ENCODE measurements around the gene IL1RN. TPM values are rescaled to one million over a fixed set of nuclear protein-coding genes. Genes with fewer than 3 reads are reported as not detected.

IL1RN gene
- total RNA-seq, 2 experiments from 2014 or later, result 4.6 to 4.8 TPM

- DNase-seq, result peak; percentile 37
- peak overlapping the region; percentile 58 for H3K27ac Mint-ChIP-seq
- no peak overlapping the region for H3K4me3 Mint-ChIP-seq
- no peaks in the 10 kb centered on the region for H3K9me3 Mint-ChIP-seq (ENCODE audit: low read depth)
- intact Hi-C loops (cut with DNase I, micrococcal nuclease), result no loop called here
- CTCF ChIA-PET, result interaction anchor here (0.6 to 2.5 kb wide), 4 partner anchors 22 to 1215 kb away, joined by 3 to 11 read pairs (median 5); no protein-coding TSS in a partner anchor
- peaks cover 2% of the 10 kb centered on the region for H3K27me3 Mint-ChIP-seq
- no peaks in the 10 kb centered on the region for H3K36me3 Mint-ChIP-seq (ENCODE audit: low read depth)
- POLR2A ChIA-PET, result interaction anchor here (0.6 to 1.1 kb wide), 2 partner anchors 12 to 187 kb away, joined by 4 read pairs; no protein-coding TSS in a partner anchor
- H3K4me1 Mint-ChIP-seq, result peaks cover 16% of the 10 kb centered on the region
- peak; percentile 16 for ATAC-seq
Measured at GRCh38 chr2:113116100-113116958, 11.1 kb upstream of the IL1RN start.

GRCh38 chr2:113117541-113118262 is 9.7 kb upstream of the IL1RN start:
- no peak overlapping the region for H3K27ac Mint-ChIP-seq

GRCh38 chr2:113118263-113118657 is 9.1 kb upstream of the IL1RN start:
- intact Hi-C loops (cut with DNase I, micrococcal nuclease), result no loop called here
- ChIA-PET CTCF (interaction anchor here (1.0 to 1.6 kb wide), 6 partner anchors 12 to 59 kb away, joined by 3 to 5 read pairs (median 3); partner anchors contain the start of gene IL36RN), POLR2A (interaction anchor here (0.6 kb wide), 1 partner anchor 55 kb away, joined by 3 read pairs; the partner anchor contains the start of gene PSD4)
- Mint-ChIP-seq H3K27ac (no peak overlapping the region), H3K27me3 (peaks cover 3% of the 10 kb centered on the region), H3K4me1 (peaks cover 16% of the 10 kb centered on the region), H3K9me3 (ENCODE audit: low read depth) (no peaks in the 10 kb centered on the region), H3K4me3 (no peak overlapping the region), H3K36me3 (ENCODE audit: low read depth) (no peaks in the 10 kb centered on the region)
- ATAC-seq, result no peak
- DNase-seq, result no peak

More at GRCh38 chr2:113117541-113118262, 9.7 kb upstream of the IL1RN start:
- ChIA-PET POLR2A (interaction anchor here (0.6 to 1.1 kb wide), 2 partner anchors 14 to 56 kb away, joined by 3 to 4 read pairs; partner anchors contain the start of gene PSD4), CTCF (interaction anchor here (1.0 to 1.3 kb wide), 6 partner anchors 11 to 59 kb away, joined by 3 to 5 read pairs (median 3); partner anchors contain the start of gene IL36RN)
- peaks cover 16% of the 10 kb centered on the region for H3K4me1 Mint-ChIP-seq
- no peak overlapping the region for H3K4me3 Mint-ChIP-seq
- no peaks in the 10 kb centered on the region for H3K9me3 Mint-ChIP-seq (ENCODE audit: low read depth)
- DNase-seq, result peak; percentile 80
- no peaks in the 10 kb centered on the region for H3K36me3 Mint-ChIP-seq (ENCODE audit: low read depth)
- peaks cover 3% of the 10 kb centered on the region for H3K27me3 Mint-ChIP-seq
- ATAC-seq, result peak; percentile 93
- intact Hi-C loops (cut with DNase I, micrococcal nuclease), result no loop called here

- intact Hi-C loops (cut with DNase I, micrococcal nuclease), result no loop called here
- Mint-ChIP-seq H3K27ac (no peak overlapping the region), H3K9me3 (ENCODE audit: low read depth) (no peaks in the 10 kb centered on the region), H3K36me3 (ENCODE audit: low read depth) (no peaks in the 10 kb centered on the region), H3K4me1 (peaks cover 18% of the 10 kb centered on the region), H3K4me3 (no peak overlapping the region), H3K27me3 (peaks cover 5% of the 10 kb centered on the region)
- no peak for DNase-seq
- POLR2A ChIA-PET, result no interaction called here
- ATAC-seq, result no peak
- CTCF ChIA-PET, result interaction anchor here (0.7 to 2.1 kb wide), 5 partner anchors 10 to 860 kb away, joined by 3 to 6 read pairs (median 4); no protein-coding TSS in a partner anchor
Measured at GRCh38 chr2:113119111-113119510, 8.3 kb upstream of the IL1RN start.

- H3K27ac Mint-ChIP-seq, result no peak overlapping the region
- CTCF ChIA-PET, result interaction anchor here (1.3 to 5.2 kb wide), 3 partner anchors 16 to 83 kb away, joined by 3 to 39 read pairs (median 6); no protein-coding TSS in a partner anchor
- POLR2A ChIA-PET, result no interaction called here
Measured at GRCh38 chr2:113120861-113121260, 6.5 kb upstream of the IL1RN start.

GRCh38 chr2:113122364-113122763 is 5.0 kb upstream of the IL1RN start:
- intact Hi-C loops (cut with DNase I, micrococcal nuclease), result no loop called here
- POLR2A ChIA-PET, result no interaction called here
- peaks cover 25% of the 10 kb centered on the region for H3K4me1 Mint-ChIP-seq

More at GRCh38 chr2:113120861-113121260, 6.5 kb upstream of the IL1RN start:
- Mint-ChIP-seq H3K4me3 (no peak overlapping the region), H3K4me1 (peaks cover 30% of the 10 kb centered on the region), H3K27me3 (peaks cover 8% of the 10 kb centered on the region), H3K9me3 (ENCODE audit: low read depth) (no peaks in the 10 kb centered on the region), H3K36me3 (ENCODE audit: low read depth) (no peaks in the 10 kb centered on the region)
- ATAC-seq, result no peak
- no peak for DNase-seq
- intact Hi-C loops (cut with DNase I, micrococcal nuclease), result no loop called here

GRCh38 chr2:113123726-113124125 is 3.7 kb upstream of the IL1RN start:
- ChIA-PET POLR2A (no interaction called here), CTCF (interaction anchor here (0.7 to 5.2 kb wide), 3 partner anchors 14 to 42 kb away, joined by 3 to 39 read pairs (median 3); no protein-coding TSS in a partner anchor)
- H3K4me3 Mint-ChIP-seq, result no peak overlapping the region
- DNase-seq (no peak), ATAC-seq (peak; percentile 5)
- peaks cover 20% of the 10 kb centered on the region for H3K4me1 Mint-ChIP-seq
- H3K27ac Mint-ChIP-seq, result no peak overlapping the region
- no peaks in the 10 kb centered on the region for H3K9me3 Mint-ChIP-seq (ENCODE audit: low read depth)
- no peaks in the 10 kb centered on the region for H3K36me3 Mint-ChIP-seq (ENCODE audit: low read depth)
- H3K27me3 Mint-ChIP-seq, result peaks cover 8% of the 10 kb centered on the region
- intact Hi-C loops (cut with DNase I, micrococcal nuclease), result no loop called here

More at GRCh38 chr2:113122364-113122763, 5.0 kb upstream of the IL1RN start:
- ATAC-seq (no peak), DNase-seq (no peak)
- Mint-ChIP-seq H3K9me3 (ENCODE audit: low read depth) (no peaks in the 10 kb centered on the region), H3K27me3 (peaks cover 8% of the 10 kb centered on the region), H3K4me3 (no peak overlapping the region), H3K36me3 (ENCODE audit: low read depth) (no peaks in the 10 kb centered on the region), H3K27ac (no peak overlapping the region)
- CTCF ChIA-PET, result interaction anchor here (0.6 to 5.2 kb wide), 6 partner anchors 13 to 81 kb away, joined by 3 to 39 read pairs (median 4); no protein-coding TSS in a partner anchor

GRCh38 chr2:113124181-113124961 is 3.0 kb upstream of the IL1RN start:
- intact Hi-C loops (cut with DNase I, micrococcal nuclease), result no loop called here
- ChIA-PET POLR2A (no interaction called here), CTCF (interaction anchor here (0.5 to 5.2 kb wide), 4 partner anchors 13 to 41 kb away, joined by 3 to 39 read pairs (median 3); no protein-coding TSS in a partner anchor)
- Mint-ChIP-seq H3K4me1 (peaks cover 20% of the 10 kb centered on the region), H3K36me3 (ENCODE audit: low read depth) (no peaks in the 10 kb centered on the region), H3K27ac (no peak overlapping the region), H3K9me3 (ENCODE audit: low read depth) (no peaks in the 10 kb centered on the region), H3K4me3 (no peak overlapping the region), H3K27me3 (peaks cover 8% of the 10 kb centered on the region)
- peak; percentile 25 for DNase-seq
- ATAC-seq, result peak; percentile 71

GRCh38 chr2:113124984-113125855 is 2.2 kb upstream of the IL1RN start:
- no peak for DNase-seq
- Mint-ChIP-seq H3K9me3 (ENCODE audit: low read depth) (no peaks in the 10 kb centered on the region), H3K27me3 (peaks cover 8% of the 10 kb centered on the region), H3K4me3 (no peak overlapping the region), H3K36me3 (ENCODE audit: low read depth) (no peaks in the 10 kb centered on the region), H3K27ac (no peak overlapping the region), H3K4me1 (peaks cover 20% of the 10 kb centered on the region)
- no peak for ATAC-seq
- intact Hi-C loops (cut with DNase I, micrococcal nuclease), result no loop called here
- CTCF ChIA-PET, result interaction anchor here (0.5 to 5.2 kb wide), 4 partner anchors 12 to 236 kb away, joined by 3 to 39 read pairs (median 3); no protein-coding TSS in a partner anchor
- POLR2A ChIA-PET, result no interaction called here

All from activated CD4-positive, alpha-beta T cell treated with anti-CD3 and anti-CD28 coated beads for 36 hours (primary cell).